Thyroid gland (tissue), 4 donors: ENCODE results near the gene FBXO44. TPM values are rescaled to one million over a fixed set of nuclear protein-coding genes. Genes with fewer than 3 reads are reported as not detected.

Experiments used
- DNase-seq, 2 donors: peaks; one replicate each; pipeline ENCODE4 v3.0.0-alpha.2; 2019
- H3K27ac ChIP-seq, 3 donors: fragments of 200-600 bp; sonication (generic); 1 replicate in 2 of 3; 2 replicates in 1 of 3; pipeline ENCODE4 v1.5.1; 2016 to 2019; ENCODE audit warnings: mild to moderate bottlenecking in 1 of 3, moderate library complexity in 1 of 3
- H3K27me3 ChIP-seq: fragments of 200-600 bp; sonication (generic); one replicate; pipeline ENCODE4 v1.5.1; 2019
- H3K36me3 ChIP-seq, 2 donors: fragments of 200-600 bp; sonication (generic); one replicate each; pipeline ENCODE4 v1.5.1; 2016 to 2019
- H3K4me1 ChIP-seq, 2 donors: fragments of 200-600 bp; sonication (generic); one replicate each; pipeline ENCODE4 v1.5.1; 2017 to 2019
- H3K4me3 ChIP-seq, 3 donors: fragments of 200-600 bp; sonication (generic); replicated peaks in 1 of 3; 1 replicate in 2 of 3; 2 replicates in 1 of 3; pipeline ENCODE4 v1.5.1; 2016; ENCODE audit warnings: mild to moderate bottlenecking in 1 of 3
- H3K9me3 ChIP-seq: fragments of 200-600 bp; sonication (generic); one replicate; pipeline ENCODE4 v1.5.1; 2017
- POLR2A ChIP-seq, 2 donors: fragments of 450-650 bp; IDR thresholded peaks; one replicate each; pipeline ENCODE4 v1.6.1; 2017; ENCODE audit warnings: antibody characterized with exemption in 2 of 2, mild to moderate bottlenecking in 2 of 2, moderate library complexity in 1 of 2
- WGBS, 2 donors: methylation state at CpG; one replicate each; pipeline ENCODE4 v1.1.5; 2017; 5-methylcytosine and 5-hydroxymethylcytosine counted together
- intact Hi-C: fragments of 100-400 bp; cut with DNase I; formaldehyde crosslinking; loops from one replicate; pipeline ENCODE4 v1.15.1; 2023
- total RNA-seq, 4 donors: library from RNA; depleted of rRNA; stranded (reverse); fragments of >200 nt; gene quantifications; one replicate each; pipeline ENCODE4 v1.2.3, GENCODE V29; 2016
- TF ChIP-seq, protein P1 (sequence below), 6 experiments: fragments of 200-600 bp in 3 of 6; fragments of 450-650 bp in 3 of 6; sonication (generic) in 3 of 6; IDR thresholded peaks; one replicate each; pipeline ENCODE4 v1.5.1; 2016 to 2019; ENCODE audit warnings: antibody characterized with exemption in 6 of 6, mild to moderate bottlenecking in 2 of 6, inconsistent platforms in 1 of 6, moderate library complexity in 1 of 6

Gene FBXO44
- total RNA-seq, 4 donors from 2014 or later, result 33.1 to 40.9 (median 34.4) TPM

DNA sequence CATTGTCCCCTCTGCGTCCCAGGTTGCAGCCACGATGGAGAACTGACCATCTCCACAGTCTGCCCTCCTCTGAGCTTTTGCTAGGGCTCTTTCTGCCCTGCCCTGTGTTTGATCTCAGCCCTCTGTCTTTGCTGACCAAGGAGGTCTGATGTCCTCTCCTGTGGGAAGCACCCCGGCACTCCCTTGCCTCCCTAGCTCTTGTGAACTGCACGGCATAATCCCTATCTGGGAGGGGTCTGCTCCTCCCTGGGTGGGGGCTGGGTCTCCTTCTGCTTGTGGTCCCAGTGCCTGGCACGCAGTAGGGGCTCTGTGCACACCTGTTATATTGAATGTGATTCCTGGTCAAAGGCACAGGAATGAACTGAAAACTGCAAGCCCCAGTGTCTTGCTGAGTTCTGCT is 39.2 kb downstream of the FBXO44 start:
- no peak for TF ChIP-seq POLR2A (IDR thresholded peaks at IDR 0.05)
- TF ChIP-seq, protein P1, sequence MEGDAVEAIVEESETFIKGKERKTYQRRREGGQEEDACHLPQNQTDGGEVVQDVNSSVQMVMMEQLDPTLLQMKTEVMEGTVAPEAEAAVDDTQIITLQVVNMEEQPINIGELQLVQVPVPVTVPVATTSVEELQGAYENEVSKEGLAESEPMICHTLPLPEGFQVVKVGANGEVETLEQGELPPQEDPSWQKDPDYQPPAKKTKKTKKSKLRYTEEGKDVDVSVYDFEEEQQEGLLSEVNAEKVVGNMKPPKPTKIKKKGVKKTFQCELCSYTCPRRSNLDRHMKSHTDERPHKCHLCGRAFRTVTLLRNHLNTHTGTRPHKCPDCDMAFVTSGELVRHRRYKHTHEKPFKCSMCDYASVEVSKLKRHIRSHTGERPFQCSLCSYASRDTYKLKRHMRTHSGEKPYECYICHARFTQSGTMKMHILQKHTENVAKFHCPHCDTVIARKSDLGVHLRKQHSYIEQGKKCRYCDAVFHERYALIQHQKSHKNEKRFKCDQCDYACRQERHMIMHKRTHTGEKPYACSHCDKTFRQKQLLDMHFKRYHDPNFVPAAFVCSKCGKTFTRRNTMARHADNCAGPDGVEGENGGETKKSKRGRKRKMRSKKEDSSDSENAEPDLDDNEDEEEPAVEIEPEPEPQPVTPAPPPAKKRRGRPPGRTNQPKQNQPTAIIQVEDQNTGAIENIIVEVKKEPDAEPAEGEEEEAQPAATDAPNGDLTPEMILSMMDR (IDR thresholded peaks at IDR 0.05), result no peak
- H3K4me3 ChIP-seq, result no peak overlapping the region
- no peak for DNase-seq
- intact Hi-C loops, result no loop called here
- H3K36me3 ChIP-seq, result no peaks in the 10 kb centered on the region
- H3K4me1 ChIP-seq, result peaks cover 0 to 22% of the 10 kb centered on the region in 2 donors
- H3K27me3 ChIP-seq, result peaks cover 16% of the 10 kb centered on the region
- no peaks in the 10 kb centered on the region for H3K9me3 ChIP-seq
- no peak overlapping the region for H3K27ac ChIP-seq
- 68 to 70% methylated on average over 5 of the region's 5 CpGs for WGBS, 2 donors

DNA sequence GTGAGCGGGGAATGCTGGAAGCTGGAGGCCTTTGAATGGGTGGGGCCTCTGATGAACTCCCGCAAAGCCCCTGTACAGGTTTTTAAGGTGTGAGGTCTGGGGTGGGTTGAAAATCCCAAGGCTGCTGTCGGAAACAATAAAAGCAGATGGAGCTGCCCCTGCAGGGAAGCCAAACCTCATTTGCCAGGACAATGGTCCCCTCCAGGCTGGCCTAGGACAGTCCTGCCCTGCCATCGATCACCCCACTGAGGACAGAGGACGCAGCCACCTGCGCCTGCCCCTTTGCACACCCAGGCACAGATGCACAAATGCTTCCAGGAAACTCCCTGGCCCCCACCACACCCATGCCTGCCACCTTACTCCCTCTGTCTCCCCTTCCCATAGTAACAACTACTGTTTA is 41.2 kb downstream of the FBXO44 start:
- TF ChIP-seq, protein P1 (IDR thresholded peaks at IDR 0.05), result no peak
- no peak for TF ChIP-seq POLR2A (IDR thresholded peaks at IDR 0.05)
- Histone ChIP-seq H3K27me3 (peaks cover 2% of the 10 kb centered on the region), H3K4me1 (peaks cover 0 to 13% of the 10 kb centered on the region in 2 donors), H3K4me3 (no peak overlapping the region), H3K36me3 (no peaks in the 10 kb centered on the region), H3K27ac (no peak overlapping the region), H3K9me3 (no peaks in the 10 kb centered on the region)
- 77 to 82% methylated on average over 6 of the region's 6 CpGs for WGBS, 2 donors
- no peak for DNase-seq
- intact Hi-C loops, result no loop called here

DNA sequence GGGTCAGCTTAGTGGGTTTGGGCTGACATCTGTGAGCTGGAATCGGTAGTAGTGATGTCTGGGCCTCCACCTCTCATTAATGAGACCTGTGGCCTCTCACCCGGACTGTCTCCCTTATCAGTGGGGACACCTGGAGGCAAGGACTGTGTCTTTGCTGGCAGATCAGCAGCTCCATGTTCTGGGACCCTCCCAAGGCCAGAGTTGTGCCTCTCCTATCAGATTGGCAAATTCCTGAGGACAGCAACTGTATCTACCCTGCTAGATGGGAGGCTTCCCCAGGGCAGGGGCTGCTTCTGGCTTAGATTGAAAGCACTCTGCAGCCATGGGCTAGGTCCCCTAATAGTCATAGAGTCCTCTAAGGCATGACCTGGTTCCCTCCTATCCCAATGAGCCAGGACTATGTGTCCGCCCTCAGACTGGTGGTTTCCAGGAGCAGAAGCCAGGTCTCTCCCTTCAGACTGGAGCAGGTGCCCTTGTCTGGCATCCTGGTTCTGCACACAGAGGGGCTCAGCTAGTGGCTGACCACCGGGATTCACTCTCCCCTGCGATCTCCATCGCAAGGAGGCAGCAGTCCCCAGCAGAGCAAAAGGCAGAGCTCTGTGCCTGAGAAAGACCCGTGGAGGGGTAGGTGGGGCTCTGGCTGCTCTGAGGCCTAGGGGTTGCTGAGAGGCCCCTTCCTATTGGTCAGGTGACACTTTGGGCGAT is 42.7 kb downstream of the FBXO44 start:
- TF ChIP-seq POLR2A (IDR thresholded peaks at IDR 0.05), result no peak
- TF ChIP-seq, protein P1 (IDR thresholded peaks at IDR 0.05), result no peak
- intact Hi-C loops, result no loop called here
- WGBS, 2 donors, result 63 to 80% methylated on average over 7 to 8 of the region's 8 CpGs
- no peaks in the 10 kb centered on the region for H3K36me3 ChIP-seq
- no peaks in the 10 kb centered on the region for H3K9me3 ChIP-seq
- H3K27me3 ChIP-seq, result no peaks in the 10 kb centered on the region
- DNase-seq, result no peak
- no peak overlapping the region for H3K27ac ChIP-seq
- H3K4me3 ChIP-seq, result no peak overlapping the region
- H3K4me1 ChIP-seq, result no peaks in the 10 kb centered on the region

DNA sequence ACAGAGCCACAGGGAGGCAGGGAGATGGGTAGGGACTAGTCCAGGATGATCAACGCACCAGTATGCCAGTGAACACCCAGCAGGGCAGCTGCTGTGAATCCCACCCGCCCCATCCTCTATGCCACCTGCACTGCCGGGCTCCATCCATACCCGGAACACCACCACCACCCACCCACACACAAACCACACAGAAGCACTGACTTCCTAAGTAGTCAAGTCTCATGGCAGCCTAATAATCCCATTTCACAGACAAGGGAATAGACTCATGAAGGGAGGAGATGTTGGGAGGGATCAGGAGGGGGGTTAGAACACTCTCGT is 43.2 kb downstream of the FBXO44 start:
- TF ChIP-seq, protein P1 (IDR thresholded peaks at IDR 0.05), result no peak
- TF ChIP-seq POLR2A (IDR thresholded peaks at IDR 0.05), result no peak
- intact Hi-C loops, result no loop called here
- H3K4me3 ChIP-seq, result no peak overlapping the region
- WGBS, 2 donors, result 75 to 81% methylated on average over 5 of the region's 5 CpGs
- H3K4me1 ChIP-seq, result no peaks in the 10 kb centered on the region
- H3K9me3 ChIP-seq, result no peaks in the 10 kb centered on the region
- no peak overlapping the region for H3K27ac ChIP-seq
- no peak for DNase-seq
- H3K36me3 ChIP-seq, result no peaks in the 10 kb centered on the region
- no peaks in the 10 kb centered on the region for H3K27me3 ChIP-seq

DNA sequence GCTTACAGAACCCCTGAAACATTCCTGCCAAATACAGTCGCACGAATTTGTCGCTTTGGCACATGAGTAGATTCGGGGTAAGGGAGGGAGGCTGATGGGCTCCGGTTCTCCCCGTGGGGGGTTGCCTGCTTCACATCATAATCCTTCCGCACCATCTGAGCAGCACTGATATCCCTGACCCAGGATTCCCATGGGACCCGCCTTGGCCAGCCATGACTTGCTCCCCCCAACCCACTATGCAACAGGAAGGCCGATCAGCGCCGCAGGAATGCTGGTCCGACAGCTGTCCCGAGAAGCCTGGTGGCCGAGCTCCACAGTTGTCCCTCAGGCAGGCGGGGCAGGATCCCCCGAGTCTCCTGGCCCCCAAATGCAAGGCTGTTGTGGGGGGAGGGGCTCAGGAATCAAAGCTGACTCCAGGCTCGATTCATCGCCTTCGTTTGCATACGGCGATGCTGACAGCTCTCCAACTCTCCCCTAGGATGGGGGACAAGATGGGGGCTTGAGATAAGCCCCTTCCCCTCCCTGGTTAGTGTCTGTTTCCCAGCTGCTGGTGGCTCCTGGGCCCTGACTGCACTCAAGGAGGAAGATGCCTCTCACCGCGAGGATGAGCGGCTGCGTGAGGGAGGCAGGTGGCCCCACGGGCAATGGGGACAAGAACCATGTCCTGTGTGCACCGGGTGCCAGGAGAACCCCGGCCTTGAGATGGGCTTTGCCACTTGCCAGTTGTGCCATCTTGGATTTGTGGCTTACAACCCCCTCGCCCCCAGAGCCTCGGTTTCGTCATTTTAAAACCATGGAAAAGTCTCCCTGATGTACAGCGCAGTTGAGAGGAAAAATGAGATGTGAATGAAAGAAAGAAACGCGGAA is 46.2 kb downstream of the FBXO44 start:
- intact Hi-C loops, result no loop called here
- Histone ChIP-seq H3K27me3 (no peaks in the 10 kb centered on the region), H3K4me3 (no peak overlapping the region), H3K36me3 (no peaks in the 10 kb centered on the region), H3K9me3 (no peaks in the 10 kb centered on the region), H3K4me1 (no peaks in the 10 kb centered on the region), H3K27ac (no peak overlapping the region)
- 48 to 56% methylated on average over 29 to 31 of the region's 34 CpGs for WGBS, 2 donors
- no peak for TF ChIP-seq POLR2A (IDR thresholded peaks at IDR 0.05)
- TF ChIP-seq, protein P1 (IDR thresholded peaks at IDR 0.05), result no peak
- DNase-seq, result no peak
